ENCODE data around the gene ADAM12. TPM values are rescaled to one million over a fixed set of nuclear protein-coding genes. Genes with fewer than 3 reads are reported as not detected.
A peak's percentile ranks its signal among the peaks of the same experiment; 100 is the strongest.

The ADAM12 gene
- total RNA-seq, 2 donors from 2014 or later, result under 0.01 to 0.52 TPM

- Histone ChIP-seq H3K9me3 (no peaks in the 10 kb centered on the region), H3K27me3 (no peaks in the 10 kb centered on the region), H3K36me3 (replicated peaks in 1 of 2; ENCODE audit: insufficient read depth in 1 of 2, low read depth in 2 of 2) (no peaks in the 10 kb centered on the region), H3K27ac (no peak overlapping the region), H3K4me3 (no peak overlapping the region), H3K4me1 (peaks cover 12% of the 10 kb centered on the region)
- ATAC-seq, result no peak
- TF ChIP-seq POLR2A (IDR thresholded peaks at IDR 0.05) (no peak), CTCF (IDR thresholded peaks at IDR 0.05) (no peak)
- intact Hi-C loops (cut with DNase I), result no loop called here
- no peak for DNase-seq
- WGBS, 2 donors, result 58 to 71% methylated on average over 9 of the region's 9 CpGs
Observed at GRCh38 chr10:126065751-126066377, 322.4 kb downstream of the ADAM12 start.

- intact Hi-C loops (cut with DNase I), result no loop called here
- WGBS, 2 donors, result 76 to 77% methylated on average over 9 to 15 of the region's 16 CpGs
- no peaks in the 10 kb centered on the region for H3K36me3 ChIP-seq (replicated peaks in 1 of 2; ENCODE audit: insufficient read depth in 1 of 2, low read depth in 2 of 2)
- no peak for ATAC-seq
- H3K9me3 ChIP-seq, result no peaks in the 10 kb centered on the region
- H3K4me1 ChIP-seq, result peaks cover 12% of the 10 kb centered on the region
- no peaks in the 10 kb centered on the region for H3K27me3 ChIP-seq
- TF ChIP-seq CTCF (IDR thresholded peaks at IDR 0.05), result no peak
- TF ChIP-seq POLR2A (IDR thresholded peaks at IDR 0.05), result no peak
- H3K4me3 ChIP-seq, result no peak overlapping the region
- H3K27ac ChIP-seq, result no peak overlapping the region
- DNase-seq, result no peak
Observed at GRCh38 chr10:126064512-126064911, 323.8 kb downstream of the ADAM12 start.

GRCh38 chr10:126063353-126063791, 324.9 kb downstream of the ADAM12 start:
- WGBS, 2 donors, result 86 to 92% methylated on average over 6 of the region's 6 CpGs
- Histone ChIP-seq H3K9me3 (no peaks in the 10 kb centered on the region), H3K36me3 (replicated peaks in 1 of 2; ENCODE audit: insufficient read depth in 1 of 2, low read depth in 2 of 2) (no peaks in the 10 kb centered on the region), H3K27ac (no peak overlapping the region), H3K4me1 (peaks cover 12% of the 10 kb centered on the region), H3K27me3 (no peaks in the 10 kb centered on the region), H3K4me3 (no peak overlapping the region)
- TF ChIP-seq CTCF (IDR thresholded peaks at IDR 0.05), result no peak
- DNase-seq (no peak), ATAC-seq (no peak)
- intact Hi-C loops (cut with DNase I), result no loop called here

GRCh38 chr10:126062131-126063032, 325.9 kb downstream of the ADAM12 start:
- 50 to 51% methylated on average over 9 to 11 of the region's 11 CpGs for WGBS, 2 donors
- Histone ChIP-seq H3K4me1 (peaks cover 12% of the 10 kb centered on the region), H3K4me3 (no peak overlapping the region), H3K36me3 (replicated peaks in 1 of 2; ENCODE audit: insufficient read depth in 1 of 2, low read depth in 2 of 2) (no peaks in the 10 kb centered on the region), H3K27me3 (no peaks in the 10 kb centered on the region), H3K27ac (peak overlapping the region in 2 of 4 donors; percentile 32 to 42), H3K9me3 (no peaks in the 10 kb centered on the region)
- DNase-seq (peak; percentile 65 to 82 (median 74)), ATAC-seq (peak; percentile 76)
- TF ChIP-seq CTCF (IDR thresholded peaks at IDR 0.05) (no peak), POLR2A (IDR thresholded peaks at IDR 0.05) (no peak)
- intact Hi-C loops (cut with DNase I), result no loop called here
